ENCODE measurements around the gene NFIX.

NFIX gene

GRCh38 chr19:13115936-13116281 lies 120.6 kb downstream of the NFIX start:
- DNase-seq: no peak

DNA sequence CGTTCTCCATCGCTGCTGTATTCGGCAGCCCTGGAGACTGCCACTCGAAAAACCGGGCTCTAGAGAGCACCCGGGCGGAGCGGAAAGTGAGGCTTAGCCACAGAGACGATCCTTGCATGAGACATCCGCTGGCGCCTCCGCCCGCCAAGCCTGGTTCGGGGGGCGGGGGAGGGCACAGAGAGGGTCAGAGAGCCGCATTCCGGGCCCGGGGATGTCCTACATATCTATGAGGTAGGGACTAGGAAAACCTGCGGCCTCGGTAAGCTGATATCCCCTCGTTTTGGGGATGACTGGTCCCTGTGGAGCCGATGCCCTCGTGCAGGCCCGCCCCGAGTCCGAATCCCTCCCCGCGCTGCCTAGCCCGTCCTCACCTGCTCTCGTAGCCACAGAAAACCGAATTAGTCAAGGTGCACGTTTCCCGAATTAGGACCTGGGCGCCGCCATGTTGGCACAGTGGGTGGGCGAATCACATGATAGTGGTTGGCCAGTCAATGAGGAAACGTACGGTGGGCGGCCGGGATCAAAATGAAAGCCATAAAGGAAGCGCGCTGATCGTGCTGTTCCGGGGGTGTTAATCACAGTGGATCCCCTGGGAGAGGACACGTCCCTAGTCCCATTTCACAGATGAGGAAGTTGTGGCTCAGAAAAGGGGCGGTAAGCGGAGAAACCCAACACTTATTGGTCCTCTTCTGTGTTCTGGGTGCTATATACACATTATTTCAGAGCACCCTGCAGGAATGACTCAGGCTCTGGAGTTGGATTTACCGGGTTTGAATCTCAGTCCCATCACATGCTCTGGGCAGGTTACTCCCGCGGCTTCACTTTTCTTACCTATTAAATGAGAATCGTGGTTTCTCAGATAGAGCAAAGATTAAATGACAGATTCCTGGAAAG lies 121.3 kb downstream of the NFIX start, which contains the start of gene TRMT1:
Gene TRMT1 (minus strand): TSS at position 459 of the 894 bp plus-strand sequence. CDS start 341 bp downstream, at position 118.
- peak; percentile 92 for DNase-seq

GRCh38 chr19:13117176-13117771 lies 122.0 kb downstream of the NFIX start:
- peak; percentile 46 for DNase-seq

- peak; percentile 90 for DNase-seq
These were observed 122.6 kb downstream of the NFIX start, which contains the start of gene NACC1 for GRCh38 chr19:13117772-13118423. TSS of gene NACC1 (plus strand) at chr19:13118264. CDS start at chr19:13135208, 16,944 bp downstream.

DNA sequence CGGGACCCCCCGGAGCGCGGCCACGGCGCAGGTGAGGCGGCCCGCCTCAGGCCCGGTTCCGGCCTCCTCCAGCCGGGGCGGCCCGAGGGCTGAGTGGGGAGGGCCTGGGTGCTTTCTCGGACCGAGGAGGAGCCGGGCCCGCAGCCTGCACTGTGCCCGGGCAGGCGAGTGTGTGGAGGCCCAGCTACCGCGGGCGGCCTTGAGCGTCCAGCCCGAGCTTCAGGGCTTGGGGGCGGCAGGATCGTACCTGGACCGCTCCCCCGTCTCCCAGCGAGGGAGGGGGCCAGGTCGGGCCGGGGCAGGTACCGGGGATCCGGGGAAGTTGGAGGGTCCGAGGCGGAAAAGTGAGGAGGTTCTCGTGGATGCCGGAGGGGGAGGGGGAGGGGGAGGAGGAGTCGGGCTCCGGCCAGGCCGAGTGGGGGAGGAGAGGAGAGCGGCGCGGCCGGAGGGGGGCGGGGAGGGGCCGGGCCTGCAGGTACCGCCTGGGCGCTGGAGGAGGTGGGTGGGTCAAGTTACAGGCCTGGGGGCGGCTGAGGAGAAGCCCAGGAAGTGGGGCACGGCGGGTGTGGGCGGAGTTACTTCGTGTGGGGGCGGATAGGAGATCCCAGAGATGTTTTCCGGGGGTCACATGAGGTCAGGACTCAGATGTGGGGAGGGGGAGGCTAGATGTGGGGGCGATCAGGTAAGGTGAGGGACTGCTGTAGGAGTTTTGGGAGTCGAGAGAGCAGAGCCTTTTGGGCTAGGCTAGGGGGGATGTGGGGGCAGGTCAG lies 123.3 kb downstream of the NFIX start:
- DNase-seq: peak; percentile 49

- DNase-seq: no peak
These were observed 124.4 kb downstream of the NFIX start for GRCh38 chr19:13119627-13120026.

DNA sequence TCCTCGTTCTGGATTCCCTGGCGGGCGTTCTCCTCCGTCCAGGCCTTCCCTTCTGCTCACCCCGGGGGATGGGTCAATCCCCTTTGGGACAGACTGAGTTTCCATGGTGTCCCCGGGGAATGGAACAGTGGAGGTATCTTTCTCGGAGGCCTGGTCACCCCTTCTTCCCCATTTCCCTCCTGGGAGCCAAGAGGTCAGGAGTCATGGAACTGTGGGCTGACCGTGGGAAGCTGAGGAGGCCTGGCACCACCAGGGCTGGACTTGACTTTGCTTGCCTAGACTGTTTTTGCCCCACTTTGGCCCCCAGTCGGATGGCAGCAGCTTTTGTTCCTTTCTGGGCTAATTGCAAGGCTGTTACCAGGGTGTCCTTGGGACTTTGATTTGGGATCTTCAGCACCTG lies 124.8 kb downstream of the NFIX start:
- no peak for DNase-seq

- no peak for DNase-seq
These were observed 125.5 kb downstream of the NFIX start for GRCh38 chr19:13120817-13121216.

DNA sequence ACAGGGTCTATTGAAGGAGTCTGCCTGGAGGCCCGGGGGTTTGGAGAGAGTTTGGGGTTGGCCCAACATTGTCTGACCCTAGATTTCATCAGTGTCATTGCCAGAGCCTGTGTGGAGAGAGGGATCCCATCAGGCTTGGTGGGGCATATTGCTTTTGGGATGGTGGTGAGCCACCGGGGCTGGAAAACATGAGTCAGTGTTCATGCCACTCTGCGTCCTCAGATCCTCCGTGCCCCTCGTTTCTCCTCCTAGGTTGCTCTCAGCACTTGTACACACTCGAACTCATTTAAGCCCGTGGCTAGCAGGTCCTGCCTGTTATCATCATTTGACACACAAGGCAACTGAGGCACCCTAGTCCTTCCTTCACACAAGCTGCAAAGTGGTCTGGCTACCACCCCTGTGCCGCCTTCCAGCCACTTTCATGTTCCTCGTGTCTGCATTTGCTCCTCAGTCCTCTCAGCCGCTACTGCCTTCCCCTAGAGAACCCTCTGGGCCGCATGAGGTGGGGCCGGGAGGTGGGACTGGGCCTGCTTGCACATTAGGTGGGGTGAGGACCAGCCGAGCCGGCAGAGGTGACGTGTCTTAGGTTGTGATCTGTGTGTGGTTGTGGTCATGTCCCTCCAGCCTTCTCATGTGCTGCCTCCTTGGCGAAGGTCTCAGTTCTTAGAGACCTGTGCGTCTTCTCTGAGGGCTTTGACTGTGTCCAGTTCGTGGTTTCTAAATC lies 126.4 kb downstream of the NFIX start:
- no peak for DNase-seq

- DNase-seq: peak; percentile 44
These were observed 127.1 kb downstream of the NFIX start for GRCh38 chr19:13122275-13122878.

- no peak for DNase-seq
These were observed 128.0 kb downstream of the NFIX start for GRCh38 chr19:13122980-13123957.

DNA sequence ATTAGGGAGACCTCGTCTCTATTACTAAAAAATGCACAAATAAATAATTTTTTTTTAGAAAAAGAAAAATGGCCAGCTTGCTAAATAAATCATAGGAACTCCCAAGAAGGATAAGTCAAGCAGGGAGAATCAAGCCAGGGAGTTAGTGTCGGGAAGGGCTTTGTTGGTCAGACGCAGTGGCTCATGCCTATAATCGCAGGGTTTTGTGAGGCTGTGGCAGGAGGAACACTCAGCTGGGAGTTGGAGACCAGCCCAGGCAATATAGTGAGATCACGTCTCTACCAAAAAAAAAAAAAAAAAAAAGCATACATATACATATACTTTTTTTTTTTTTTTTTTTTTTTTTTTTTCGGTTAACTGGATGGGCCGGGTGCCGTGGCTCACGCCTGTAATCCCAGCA lies 131.8 kb downstream of the NFIX start:
- DNase-seq: no peak

- no peak for DNase-seq
These were observed 132.7 kb downstream of the NFIX start for GRCh38 chr19:13127811-13128575.

- DNase-seq: no peak
These were observed 133.3 kb downstream of the NFIX start for GRCh38 chr19:13128583-13128982.

DNA sequence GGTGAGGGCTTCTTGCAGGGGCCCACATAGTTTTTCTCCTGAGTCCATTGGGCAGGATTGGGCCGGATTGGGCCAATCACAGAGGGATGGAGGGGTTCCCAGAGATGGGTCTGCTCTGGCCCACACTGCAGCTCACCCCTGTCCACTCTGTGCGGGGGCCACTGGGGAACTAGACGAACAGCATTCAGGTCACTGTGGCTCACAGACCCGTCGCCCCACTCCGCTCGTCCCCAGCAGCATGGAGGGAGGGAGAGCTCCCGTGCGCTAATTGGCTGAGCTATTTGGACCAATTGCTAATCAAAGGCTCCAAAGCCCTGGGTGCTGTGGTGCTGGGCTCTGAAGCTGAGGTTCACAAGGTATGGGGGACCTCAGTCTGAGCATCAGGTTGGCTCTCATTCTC lies 134.1 kb downstream of the NFIX start:
- DNase-seq: no peak

DNA sequence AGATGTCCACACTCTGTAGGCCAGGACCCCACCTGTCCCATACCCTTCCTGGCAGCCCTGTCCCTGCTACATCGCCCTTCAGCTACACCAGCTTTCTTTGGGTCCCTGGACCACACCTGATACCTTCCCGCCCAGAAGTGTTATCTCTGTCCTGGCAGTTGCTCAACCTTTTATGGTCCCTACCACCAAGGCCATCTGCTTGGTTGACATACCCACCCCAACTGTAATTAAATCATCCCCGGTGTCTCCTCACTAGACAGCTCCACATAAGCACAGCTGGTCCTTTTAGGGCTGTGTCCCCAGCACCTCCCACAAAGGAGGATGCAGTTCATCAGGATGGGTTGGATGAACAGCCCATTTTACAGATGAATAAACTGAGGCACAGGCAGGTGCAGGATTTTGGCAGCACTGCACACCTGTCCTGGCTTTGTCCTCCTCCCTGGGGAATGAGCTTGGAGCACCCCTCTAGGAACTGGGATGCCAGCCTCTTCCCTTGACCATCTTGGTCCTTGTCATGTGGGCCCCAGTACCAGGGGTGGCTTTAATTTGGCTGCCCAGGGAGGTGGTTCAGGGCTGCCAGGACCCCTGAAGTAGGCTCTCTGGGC lies 135.7 kb downstream of the NFIX start:
- DNase-seq: no peak

- DNase-seq: peak; percentile 60
These were observed 137.4 kb downstream of the NFIX start for GRCh38 chr19:13132471-13133180.

DNA sequence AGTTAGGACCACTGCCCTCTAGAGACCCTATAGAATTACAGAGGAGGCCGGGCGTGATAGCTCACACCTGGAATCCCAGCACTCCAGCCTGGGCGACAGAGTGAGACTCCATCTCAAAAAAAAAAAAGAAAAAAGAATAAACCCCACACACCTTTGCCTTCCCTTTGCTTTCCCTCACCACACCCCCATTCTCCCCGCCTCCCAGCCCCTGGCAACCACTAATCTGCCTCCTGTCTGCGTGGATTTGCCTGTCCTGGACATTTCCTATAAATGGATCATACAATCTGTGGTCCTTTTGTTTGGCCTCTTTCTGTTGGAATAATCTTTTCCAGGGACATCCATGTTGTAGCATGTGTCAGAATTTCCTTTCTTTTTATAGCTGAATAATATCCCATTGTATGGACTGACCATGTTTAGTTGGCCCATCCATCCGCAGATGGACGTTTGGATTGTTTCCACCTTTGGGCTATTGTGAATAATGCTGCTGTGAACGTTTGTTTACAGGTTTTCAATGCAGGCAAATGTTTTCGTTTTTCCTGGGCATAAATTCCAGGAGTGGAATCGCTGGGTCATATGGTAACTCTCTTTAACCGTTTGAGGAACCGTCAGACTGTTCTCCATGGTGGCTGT lies 138.1 kb downstream of the NFIX start:
- no peak for DNase-seq
